Common myeloid progenitor, CD34-positive (primary cell): ENCODE data around the gene CCDC192.

Experiments used
- CTCF ChIA-PET: fragments of 350-600 bp; sonication (Branson Sonifier 250); formaldehyde crosslinking; loops from one replicate; lab custom pipeline; 2021; ENCODE audit warnings: antibody characterized with exemption; lab: Charles Lee
- POLR2A ChIA-PET: fragments of 350-600 bp; sonication (Branson Sonifier 250); formaldehyde crosslinking; loops from one replicate; lab custom pipeline; 2021; ENCODE audit warnings: antibody characterized with exemption; lab: Charles Lee
- DNase-seq, 3 donors: peaks; one replicate each; pipeline versions ENCODE4 v3.0.0 to v3.0.0-alpha.2; 2013
- H3K27ac ChIP-seq, 2 experiments: 1 replicate in 1 of 2; 2 replicates in 1 of 2; pipeline ENCODE4 v1.7.0; 2013; ENCODE audit warnings: inconsistent platforms in 2 of 2, low read length in 2 of 2, mild to moderate bottlenecking in 2 of 2, low read depth in 1 of 2, moderate library complexity in 1 of 2; ENCODE audit not compliant: severe bottlenecking in 2 of 2, insufficient read depth in 1 of 2, poor library complexity in 1 of 2
- H3K27me3 ChIP-seq, 5 experiments: replicated peaks in 2 of 5; 1 replicate in 3 of 5; 2 replicates in 2 of 5; pipeline versions ENCODE4 v1.6.1 to v1.7.0; 2013; ENCODE audit warnings: low read length in 4 of 5, mild to moderate bottlenecking in 2 of 5, moderate library complexity in 2 of 5, inconsistent platforms in 1 of 5; ENCODE audit not compliant: insufficient read depth in 5 of 5, control insufficient read depth in 4 of 5
- H3K36me3 ChIP-seq, 4 experiments: 1 replicate in 2 of 4; 2 replicates in 2 of 4; pipeline versions ENCODE4 v1.6.1 to v1.7.0; 2013; ENCODE audit warnings: low read length in 3 of 4, control low read depth in 1 of 4, mild to moderate bottlenecking in 1 of 4; ENCODE audit not compliant: control insufficient read depth in 4 of 4, insufficient read depth in 4 of 4
- H3K4me1 ChIP-seq, 4 experiments: 1 replicate in 3 of 4; 2 replicates in 1 of 4; pipeline versions ENCODE4 v1.6.1 to v1.7.1; 2013; ENCODE audit warnings: low read length in 3 of 4, mild to moderate bottlenecking in 3 of 4, control low read depth in 1 of 4, inconsistent platforms in 1 of 4, moderate library complexity in 1 of 4; ENCODE audit not compliant: control insufficient read depth in 4 of 4, insufficient read depth in 4 of 4; ENCODE audit errors: control extremely low read depth in 1 of 4
- H3K4me3 ChIP-seq, 7 experiments: 1 replicate in 4 of 7; 2 replicates in 3 of 7; pipeline versions ENCODE4 v1.5.1 to v1.7.0; 2013; ENCODE audit warnings: mild to moderate bottlenecking in 7 of 7, low read length in 6 of 7, moderate library complexity in 6 of 7, inconsistent platforms in 2 of 7, low read depth in 2 of 7, control low read depth in 1 of 7; ENCODE audit not compliant: insufficient read depth in 4 of 7, control insufficient read depth in 1 of 7; ENCODE audit errors: extremely low read depth in 1 of 7
- H3K9me3 ChIP-seq, 5 experiments: 1 replicate in 4 of 5; 2 replicates in 1 of 5; pipeline versions ENCODE4 v1.6.1 to v1.7.1; 2013; ENCODE audit warnings: low read length in 4 of 5, mild to moderate bottlenecking in 2 of 5, inconsistent platforms in 1 of 5, low read depth in 1 of 5, moderate library complexity in 1 of 5; ENCODE audit not compliant: control insufficient read depth in 4 of 5, insufficient read depth in 2 of 5; ENCODE audit errors: control extremely low read depth in 1 of 5
- WGBS: methylation state at CpG from one replicate; pipeline ENCODE4 v1.1.5; 2013; ENCODE audit not compliant: insufficient coverage; 5-methylcytosine and 5-hydroxymethylcytosine counted together

Gene CCDC192

GRCh38 chr5:127910307-127910956, 207.2 kb downstream of the CCDC192 start:
- CTCF ChIA-PET: interaction anchor here (0.7 to 1.6 kb wide), 6 partner anchors 16 to 348 kb away, joined by 3 to 5 read pairs (median 4); no protein-coding TSS in a partner anchor

GRCh38 chr5:127911619-127912018, 208.4 kb downstream of the CCDC192 start:
- WGBS: 100% methylated on average over 2 of the region's 2 CpGs
- Histone ChIP-seq H3K36me3 (no peaks in the 10 kb centered on the region), H3K4me3 (no peak overlapping the region), H3K27me3 (no peaks in the 10 kb centered on the region), H3K4me1 (peaks cover 0 to 3% (median 0%) of the 10 kb centered on the region in 4 experiments), H3K27ac (no peak overlapping the region), H3K9me3 (no peaks in the 10 kb centered on the region)
- ChIA-PET CTCF (interaction anchor here (0.7 to 1.4 kb wide), 2 partner anchors 12 to 167 kb away, joined by 3 to 4 read pairs; no protein-coding TSS in a partner anchor), POLR2A (interaction anchor here (0.6 kb wide), 1 partner anchor 124 kb away, joined by 3 read pairs; no protein-coding TSS in a partner anchor)
- DNase-seq: no peak

More at GRCh38 chr5:127910307-127910956, 207.2 kb downstream of the CCDC192 start:
- POLR2A ChIA-PET: no interaction called here
- H3K27me3 ChIP-seq: no peaks in the 10 kb centered on the region
- H3K4me1 ChIP-seq: peaks cover 0 to 3% (median 0%) of the 10 kb centered on the region in 4 experiments
- no peaks in the 10 kb centered on the region for H3K36me3 ChIP-seq
- no peak for DNase-seq
- no peak overlapping the region for H3K4me3 ChIP-seq
- no peak overlapping the region for H3K27ac ChIP-seq
- no CpG with 5 or more reads among the region's 2 CpGs for WGBS
- H3K9me3 ChIP-seq: no peaks in the 10 kb centered on the region

- Histone ChIP-seq H3K27me3 (no peaks in the 10 kb centered on the region), H3K4me1 (peaks cover 0 to 10% (median 2%) of the 10 kb centered on the region in 4 experiments), H3K36me3 (no peaks in the 10 kb centered on the region), H3K9me3 (no peaks in the 10 kb centered on the region), H3K27ac (no peak overlapping the region), H3K4me3 (no peak overlapping the region)
- no peak for DNase-seq
- no CpG with 5 or more reads among the region's 3 CpGs for WGBS
- ChIA-PET CTCF (interaction anchor here (0.7 to 1.5 kb wide), 2 partner anchors 11 to 12 kb away, joined by 3 read pairs; no protein-coding TSS in a partner anchor), POLR2A (no interaction called here)
These were observed 209.2 kb downstream of the CCDC192 start for GRCh38 chr5:127912411-127912810.

- POLR2A ChIA-PET: no interaction called here
- Histone ChIP-seq H3K9me3 (no peaks in the 10 kb centered on the region), H3K36me3 (no peaks in the 10 kb centered on the region), H3K4me3 (peak overlapping the region in 3 of 7 experiments; percentile 4 to 57 (median 26)), H3K27me3 (no peaks in the 10 kb centered on the region), H3K4me1 (peaks cover 0 to 7% (median 2%) of the 10 kb centered on the region in 4 experiments), H3K27ac (peak overlapping the region in 1 of 2 experiments; percentile 49)
- CTCF ChIA-PET: interaction anchor here (0.7 kb wide), 1 partner anchor 285 kb away, joined by 3 read pairs; no protein-coding TSS in a partner anchor
- WGBS: 20% methylated on average over 1 of the region's 3 CpGs
- DNase-seq: peak; percentile 16 to 39 (median 38)
These were observed 213.8 kb downstream of the CCDC192 start for GRCh38 chr5:127916885-127917573.

- WGBS: 97% methylated on average over 5 of the region's 5 CpGs
- no peaks in the 10 kb centered on the region for H3K36me3 ChIP-seq
- no peak for DNase-seq
- CTCF ChIA-PET: no interaction called here
- H3K9me3 ChIP-seq: no peaks in the 10 kb centered on the region
- no peak overlapping the region for H3K4me3 ChIP-seq
- no peak overlapping the region for H3K27ac ChIP-seq
- no peaks in the 10 kb centered on the region for H3K27me3 ChIP-seq
- peaks cover 0 to 7% (median 2%) of the 10 kb centered on the region in 4 experiments for H3K4me1 ChIP-seq
- POLR2A ChIA-PET: no interaction called here
These were observed 216.0 kb downstream of the CCDC192 start for GRCh38 chr5:127919006-127919796.

GRCh38 chr5:127919818-127920217, 216.6 kb downstream of the CCDC192 start:
- POLR2A ChIA-PET: no interaction called here
- Histone ChIP-seq H3K27ac (no peak overlapping the region), H3K4me3 (no peak overlapping the region), H3K27me3 (no peaks in the 10 kb centered on the region), H3K36me3 (no peaks in the 10 kb centered on the region), H3K4me1 (peaks cover 0 to 7% (median 2%) of the 10 kb centered on the region in 4 experiments), H3K9me3 (no peaks in the 10 kb centered on the region)
- DNase-seq: no peak
- CTCF ChIA-PET: no interaction called here
